Measurements from ENCODE around the gene SRSF2.

GRCh38 chr17:76751416-76751993 lies 14.4 kb upstream of the SRSF2 start:
- TF ChIP-seq ZNF274 (IDR thresholded peaks at IDR 0.05; ENCODE audit: low read depth, low read length) (no peak), SUZ12 (IDR thresholded peaks at IDR 0.05; ENCODE audit: extremely low read depth, insufficient read depth, insufficient read length) (no peak), YY1 (IDR thresholded peaks at IDR 0.05; ENCODE audit: insufficient read depth, insufficient read length) (no peak)
